Fibroblast of the conjunctiva (primary cell): Measurements from ENCODE around the gene FAM118A.

Experiments
- DNase-seq: peaks from one replicate; pipeline ENCODE4 v3.0.0-alpha.2; 2010; ENCODE audit warnings: low read depth

The FAM118A gene

GRCh38 chr22:45381348-45381747, 71.6 kb downstream of the FAM118A start:
- DNase-seq: no peak

DNA sequence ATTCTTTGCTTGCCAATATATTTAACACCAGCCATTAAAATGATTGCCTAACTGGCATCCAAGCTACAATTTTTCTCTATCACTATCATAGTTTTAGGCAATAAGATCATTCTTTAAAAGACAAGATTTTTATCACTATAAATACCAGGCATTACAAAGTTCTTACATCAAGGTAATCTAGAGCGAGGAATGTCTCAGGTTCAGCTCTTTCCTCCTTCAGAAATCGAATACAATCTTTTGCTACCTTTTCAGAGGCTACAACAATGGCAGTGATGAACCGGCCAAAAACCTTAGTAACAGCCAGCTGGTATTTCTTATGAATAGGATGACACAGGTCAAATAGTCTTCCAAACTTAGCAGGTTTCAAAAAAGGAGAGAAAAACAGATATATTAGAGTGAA, 79.8 kb downstream of the FAM118A start:
- no peak for DNase-seq
